Caco-2 (cell line): ENCODE measurements around the gene MCEE. TPM values are rescaled to one million over a fixed set of nuclear protein-coding genes. Genes with fewer than 3 reads are reported as not detected.
A peak's percentile ranks its signal among the peaks of the same experiment; 100 is the strongest.
"Not testable (repeated sequence)": the region's sequence is repeated elsewhere in the genome, so short reads cannot be mapped to it uniquely, and the experiment has no call there.

Source experiments
- BruUV-seq: library from RNA; stranded (reverse); fragments of 400-500 nt; replicated peaks from 2 replicates; lab custom pipeline; 2021; lab: Mats Ljungman, UMichigan
- CTCF ChIA-PET: fragments of 300-600 bp; sonication (Branson Sonifier 250); formaldehyde crosslinking; loops from one replicate; lab custom pipeline; 2022; ENCODE audit warnings: antibody characterized with exemption; lab: Charles Lee
- POLR2A ChIA-PET: fragments of 300-600 bp; sonication (Branson Sonifier 250); formaldehyde crosslinking; loops from one replicate; lab custom pipeline; 2022; ENCODE audit warnings: antibody characterized with exemption; lab: Charles Lee
- DNase-seq, 2 experiments: peaks; one replicate each; pipeline versions ENCODE4 v3.0.0 to v3.0.0-alpha.2; 2020 to 2022
- H3K27me3 ChIP-seq: replicated peaks from 2 replicates; pipeline ENCODE4 v1.6.0; 2011; ENCODE audit warnings: low read length; ENCODE audit not compliant: control insufficient read depth, insufficient read depth
- H3K36me3 ChIP-seq: 2 replicates; pipeline ENCODE4 v1.5.1; 2011; ENCODE audit warnings: low read length; ENCODE audit not compliant: control insufficient read depth, insufficient read depth
- H3K4me1 ChIP-seq: fragments of 250-450 bp; sonication (Bioruptor Pico); 2 replicates; pipeline ENCODE4 v1.5.1; 2020; ENCODE audit warnings: mild to moderate bottlenecking
- H3K4me3 ChIP-seq: 2 replicates; pipeline ENCODE4 v1.5.1; 2011; ENCODE audit warnings: low read depth, mild to moderate bottlenecking, control low read depth, low read length
- H3K9me3 ChIP-seq: fragments of 250-450 bp; sonication (Bioruptor Pico); 2 replicates; pipeline ENCODE4 v1.5.1; 2020; ENCODE audit warnings: mild to moderate bottlenecking, moderate library complexity
- H3K27ac Mint-ChIP-seq: one replicate; pipeline ENCODE4 v1.8.0; 2022; ENCODE audit warnings: mixed read lengths; ENCODE audit not compliant: unreplicated experiment
- H3K27me3 Mint-ChIP-seq: one replicate; pipeline ENCODE4 v1.8.0; 2022; ENCODE audit warnings: mixed read lengths; ENCODE audit not compliant: insufficient read depth, unreplicated experiment
- H3K36me3 Mint-ChIP-seq: one replicate; pipeline ENCODE4 v1.8.0; 2022; ENCODE audit warnings: mild to moderate bottlenecking, mixed read lengths; ENCODE audit not compliant: insufficient read depth, unreplicated experiment
- H3K4me1 Mint-ChIP-seq: one replicate; pipeline ENCODE4 v1.8.0; 2022; ENCODE audit warnings: low read depth, mixed read lengths; ENCODE audit not compliant: unreplicated experiment
- H3K4me3 Mint-ChIP-seq: one replicate; pipeline ENCODE4 v1.8.0; 2022; ENCODE audit warnings: mild to moderate bottlenecking, moderate library complexity, mixed read lengths; ENCODE audit not compliant: unreplicated experiment
- H3K9me3 Mint-ChIP-seq: one replicate; pipeline ENCODE4 v1.8.0; 2022; ENCODE audit warnings: mixed read lengths; ENCODE audit not compliant: unreplicated experiment
- CTCF ChIP-seq, 2 experiments: fragments of 200-600 bp in 1 of 2; IDR thresholded peaks; 1 replicate in 1 of 2; 2 replicates in 1 of 2; pipeline versions ENCODE4 v1.5.1 to v1.8.0; 2011 to 2022; ENCODE audit warnings: antibody characterized with exemption in 1 of 2, control low read depth in 1 of 2, inconsistent platforms in 1 of 2, low read depth in 1 of 2, low read length in 1 of 2, mild to moderate bottlenecking in 1 of 2, moderate library complexity in 1 of 2; ENCODE audit not compliant: insufficient read depth in 1 of 2, severe bottlenecking in 1 of 2, unreplicated experiment in 1 of 2
- intact Hi-C: fragments of 100-400 bp; cut with micrococcal nuclease; formaldehyde crosslinking; loops from one replicate; pipeline ENCODE4 v1.10.0; 2022; ENCODE audit not compliant: unreplicated experiment
- total RNA-seq: library from RNA; stranded (reverse); gene quantifications from 2 replicates; pipeline ENCODE4 v1.2.3, GENCODE V29; 2022

MCEE gene
- total RNA-seq, 1 experiment from 2014 or later = 13.7 TPM

- no peaks in the 10 kb centered on the region for H3K36me3 Mint-ChIP-seq
- Histone ChIP-seq H3K27me3 (no peaks in the 10 kb centered on the region), H3K4me3 (no peak overlapping the region), H3K4me1 (peaks cover 4% of the 10 kb centered on the region), H3K36me3 (no peaks in the 10 kb centered on the region), H3K9me3 (no peaks in the 10 kb centered on the region)
- peak; percentile 84 for TF ChIP-seq CTCF (IDR thresholded peaks at IDR 0.05; ENCODE audit: insufficient read depth in 1 of 2, low read depth in 1 of 2, low read length in 1 of 2, severe bottlenecking in 1 of 2, unreplicated experiment in 1 of 2)
- CTCF ChIA-PET = interaction anchor here (0.8 to 2.5 kb wide), 9 partner anchors 29 to 199 kb away, joined by 3 to 20 read pairs (median 4); partner anchors contain the start of genes MCEE and MPHOSPH10
- POLR2A ChIA-PET = interaction anchor here (1.1 kb wide), 1 partner anchor 32 kb away, joined by 3 read pairs; the partner anchor contains the start of gene NAGK
- peaks cover 4% of the 10 kb centered on the region for H3K9me3 Mint-ChIP-seq
- BruUV-seq = no TSS peak
- no peak overlapping the region for H3K27ac Mint-ChIP-seq
- H3K4me1 Mint-ChIP-seq = peaks cover 6% of the 10 kb centered on the region
- DNase-seq = peak; percentile 68 to 74
- H3K27me3 Mint-ChIP-seq = peaks cover 6% of the 10 kb centered on the region
- H3K4me3 Mint-ChIP-seq = no peak overlapping the region
- intact Hi-C loops = loop anchor here (1.0 kb wide), 3 partner anchors 30 to 91 kb away; partner anchors contain the start of genes MCEE and MPHOSPH10
Observed at GRCh38 chr2:71100195-71100964, 29.6 kb downstream of the MCEE start.

- H3K36me3 ChIP-seq, H3K4me3 ChIP-seq, H3K27me3 ChIP-seq, H3K9me3 ChIP-seq, H3K27ac Mint-ChIP-seq, BruUV-seq, POLR2A ChIA-PET, H3K36me3 Mint-ChIP-seq, H3K9me3 Mint-ChIP-seq, H3K4me1 ChIP-seq, H3K4me1 Mint-ChIP-seq, DNase-seq, H3K4me3 Mint-ChIP-seq, intact Hi-C loops, CTCF ChIA-PET: not testable (repeated sequence)
- H3K27me3 Mint-ChIP-seq = peaks cover 20% of the 10 kb centered on the region
Observed at GRCh38 chr2:71092491-71093260, 37.4 kb downstream of the MCEE start.

- DNase-seq, H3K36me3 Mint-ChIP-seq, POLR2A ChIA-PET, H3K27ac Mint-ChIP-seq, BruUV-seq, H3K4me3 Mint-ChIP-seq, H3K4me3 ChIP-seq, H3K4me1 ChIP-seq, H3K4me1 Mint-ChIP-seq, intact Hi-C loops, H3K9me3 ChIP-seq, H3K9me3 Mint-ChIP-seq, CTCF ChIA-PET, H3K27me3 ChIP-seq, H3K36me3 ChIP-seq: not testable (repeated sequence)
- H3K27me3 Mint-ChIP-seq = peaks cover 23% of the 10 kb centered on the region
Observed at GRCh38 chr2:71091808-71092207, 38.2 kb downstream of the MCEE start.

- CTCF ChIA-PET, POLR2A ChIA-PET, H3K4me3 ChIP-seq, H3K4me1 ChIP-seq, H3K4me1 Mint-ChIP-seq, H3K9me3 Mint-ChIP-seq, H3K27me3 ChIP-seq, BruUV-seq, intact Hi-C loops, H3K36me3 ChIP-seq, H3K4me3 Mint-ChIP-seq, H3K36me3 Mint-ChIP-seq, H3K27ac Mint-ChIP-seq, DNase-seq, H3K9me3 ChIP-seq: not testable (repeated sequence)
- H3K27me3 Mint-ChIP-seq = peaks cover 24% of the 10 kb centered on the region
Observed at GRCh38 chr2:71089475-71089874, 40.6 kb downstream of the MCEE start.

GRCh38 chr2:71085325-71086003, 44.6 kb downstream of the MCEE start:
- H3K4me1 Mint-ChIP-seq, H3K27me3 ChIP-seq, H3K36me3 ChIP-seq, H3K27ac Mint-ChIP-seq, POLR2A ChIA-PET, intact Hi-C loops, H3K9me3 ChIP-seq, H3K4me1 ChIP-seq, H3K4me3 ChIP-seq, CTCF ChIA-PET, BruUV-seq, DNase-seq, H3K4me3 Mint-ChIP-seq, H3K9me3 Mint-ChIP-seq, H3K36me3 Mint-ChIP-seq: not testable (repeated sequence)
- H3K27me3 Mint-ChIP-seq = peaks cover 24% of the 10 kb centered on the region
